ENCODE results near the gene PLCH1.

Gene PLCH1

DNA sequence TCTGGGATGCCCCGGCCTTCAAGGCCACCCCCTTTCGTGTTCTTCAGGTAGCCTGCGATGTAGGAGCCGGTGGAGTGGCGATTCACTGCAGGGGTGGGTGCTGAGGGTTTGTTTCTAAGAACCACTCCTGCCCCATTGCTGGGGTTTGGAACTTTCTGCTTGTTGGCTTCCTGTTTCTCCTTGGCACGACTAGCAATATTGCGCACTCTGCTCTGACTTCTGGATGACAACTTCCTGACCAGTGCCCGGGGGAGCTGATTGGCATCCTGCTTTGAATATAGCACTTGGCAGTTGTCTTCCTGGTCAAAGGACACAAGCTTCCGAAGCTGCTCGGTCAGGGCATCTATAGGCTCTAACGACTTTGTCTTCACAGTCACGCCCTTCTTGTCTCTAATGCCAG lies 263.8 kb downstream of the PLCH1 start:
- no peak for TF ChIP-seq POLR2A (IDR thresholded peaks at IDR 0.05; ENCODE audit: low read depth, low read length)
- FAIRE-seq (no peak), DNase-seq (ENCODE audit: insufficient read length, low spot score) (no peak)

DNA sequence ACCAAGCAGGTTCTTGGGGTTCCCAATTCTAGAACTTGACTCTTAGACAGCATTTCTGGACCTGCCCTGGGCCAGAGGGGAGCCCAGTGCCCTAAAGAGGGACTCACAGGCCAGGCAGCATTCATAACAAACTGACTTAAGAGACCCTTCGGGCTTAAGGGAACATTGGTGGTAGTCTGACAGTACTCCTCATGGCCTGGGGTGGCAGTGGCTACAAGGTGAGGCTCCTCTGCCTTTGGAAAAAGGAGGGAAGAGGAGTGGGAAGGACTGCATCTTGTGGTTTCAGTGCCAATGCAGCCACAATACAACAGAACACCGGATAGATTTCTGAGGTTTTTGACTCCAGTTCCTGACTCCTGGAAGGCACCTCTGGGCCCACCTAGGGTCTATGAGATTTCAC lies 279.2 kb downstream of the PLCH1 start:
- TF ChIP-seq POLR2A (IDR thresholded peaks at IDR 0.05; ENCODE audit: low read depth, low read length): no peak
- no peak for FAIRE-seq
- no peak for DNase-seq (ENCODE audit: insufficient read length, low spot score)

DNA sequence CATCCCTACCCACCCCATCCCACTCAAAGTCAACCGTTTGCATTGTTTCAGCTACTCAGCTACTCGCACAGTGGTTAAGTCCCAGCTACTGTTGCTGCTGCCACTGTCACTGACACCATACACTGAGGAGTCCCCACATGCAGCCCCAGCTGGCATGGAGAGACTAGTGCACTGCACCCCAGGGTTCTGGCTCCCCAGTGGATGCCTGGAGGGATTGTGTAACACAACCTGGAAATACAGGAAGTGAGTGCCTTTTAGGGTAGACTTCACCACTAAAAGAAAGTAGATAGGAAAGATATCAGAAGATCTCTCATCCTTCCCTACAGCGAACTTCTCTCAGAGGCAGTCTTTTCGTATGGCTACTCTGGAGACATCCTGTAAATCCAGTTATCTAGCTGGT lies 282.2 kb downstream of the PLCH1 start:
- no peak for DNase-seq (ENCODE audit: insufficient read length, low spot score)
- no peak for FAIRE-seq
- TF ChIP-seq POLR2A (IDR thresholded peaks at IDR 0.05; ENCODE audit: low read depth, low read length): no peak

DNA sequence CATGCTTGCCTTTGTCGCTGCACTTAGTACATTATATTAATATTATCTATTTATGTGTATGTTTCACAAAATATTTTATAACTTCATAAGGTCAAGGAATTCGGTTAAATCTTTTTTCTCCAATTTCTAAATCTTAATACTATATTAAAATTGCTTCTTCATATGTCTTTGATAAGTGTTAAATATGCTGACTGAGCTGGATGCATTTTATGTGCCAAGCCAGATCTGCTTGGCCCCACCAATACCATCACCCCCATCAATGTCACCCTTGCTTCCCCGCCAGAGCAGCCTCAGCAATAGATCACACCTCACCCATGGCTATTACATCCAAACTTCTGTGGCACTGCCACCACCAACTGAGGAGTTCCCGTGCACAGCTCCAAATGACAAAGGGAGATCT lies 287.3 kb downstream of the PLCH1 start:
- DNase-seq (ENCODE audit: insufficient read length, low spot score): no peak
- no peak for FAIRE-seq
- no peak for TF ChIP-seq POLR2A (IDR thresholded peaks at IDR 0.05; ENCODE audit: low read depth, low read length)

GRCh38 chr3:155455765-155456164 lies 289.1 kb downstream of the PLCH1 start:
- DNase-seq (ENCODE audit: insufficient read length, low spot score): no peak
- no peak for FAIRE-seq
- TF ChIP-seq POLR2A (IDR thresholded peaks at IDR 0.05; ENCODE audit: low read depth, low read length): no peak

- DNase-seq (ENCODE audit: insufficient read length, low spot score) (no peak), FAIRE-seq (no peak)
- TF ChIP-seq POLR2A (IDR thresholded peaks at IDR 0.05; ENCODE audit: low read depth, low read length): no peak
Observed at GRCh38 chr3:155453512-155453911, 291.4 kb downstream of the PLCH1 start.

- FAIRE-seq (no peak), DNase-seq (ENCODE audit: insufficient read length, low spot score) (no peak)
- TF ChIP-seq POLR2A (IDR thresholded peaks at IDR 0.05; ENCODE audit: low read depth, low read length): no peak
Observed at GRCh38 chr3:155449613-155450267, 295.1 kb downstream of the PLCH1 start.

DNA sequence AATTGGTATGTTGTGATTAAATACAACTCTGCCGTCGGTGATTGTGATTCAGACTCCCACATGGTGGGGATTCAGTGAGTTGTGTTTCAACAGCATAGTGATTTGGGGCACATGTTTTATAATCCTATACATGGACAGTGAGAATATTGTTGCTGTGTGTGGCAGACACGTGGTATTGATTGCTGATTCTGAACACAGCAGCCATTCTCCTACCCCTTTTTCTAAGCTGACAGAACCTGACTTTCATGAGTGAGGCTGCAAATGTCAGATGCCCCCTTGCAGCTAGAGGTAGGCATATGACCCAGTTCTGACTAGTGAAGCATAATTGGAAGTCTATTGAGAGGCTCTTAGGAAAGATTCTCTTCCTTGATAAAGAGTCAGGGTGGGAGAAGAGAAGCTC lies 296.3 kb downstream of the PLCH1 start:
- no peak for TF ChIP-seq POLR2A (IDR thresholded peaks at IDR 0.05; ENCODE audit: low read depth, low read length)
- no peak for FAIRE-seq
- no peak for DNase-seq (ENCODE audit: insufficient read length, low spot score)

DNA sequence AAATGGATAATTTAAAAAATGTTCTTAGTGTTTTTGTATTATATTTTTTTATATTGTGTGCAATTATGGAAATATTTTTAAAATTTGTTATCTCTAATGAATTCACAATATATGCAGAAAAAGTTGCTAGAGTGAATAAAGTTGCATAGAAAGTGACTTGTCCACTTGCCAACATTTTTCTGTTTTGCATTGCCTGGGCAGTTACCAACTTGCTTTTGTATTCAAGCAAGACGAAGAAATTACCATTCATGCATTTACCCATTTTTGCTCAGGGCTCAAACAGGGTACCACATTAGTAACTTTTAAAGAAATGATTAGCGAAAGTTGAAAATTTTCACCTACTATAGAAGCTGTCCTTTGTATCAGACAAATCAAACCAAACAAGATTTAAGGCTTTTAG lies 298.5 kb downstream of the PLCH1 start:
- DNase-seq (ENCODE audit: insufficient read length, low spot score): no peak
- FAIRE-seq: no peak

DNA sequence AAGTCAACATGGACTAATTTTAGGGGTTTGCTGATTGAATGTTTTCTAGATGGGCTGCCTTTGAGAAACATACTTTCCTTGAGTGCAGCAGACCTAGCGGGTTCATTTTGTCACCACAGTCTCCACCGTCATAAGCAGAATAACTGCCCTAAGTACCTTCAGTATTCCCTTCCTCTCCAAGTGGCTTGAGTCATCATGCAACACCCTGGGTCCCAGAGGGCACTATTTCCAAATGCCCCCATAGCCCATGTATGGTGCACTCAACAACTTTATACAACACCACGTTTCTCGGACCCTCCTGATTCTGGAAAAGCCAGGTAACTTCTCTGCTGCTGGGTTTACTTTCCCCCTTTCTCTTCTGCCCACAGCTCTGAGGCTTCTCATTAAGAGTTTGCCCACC lies 300.1 kb downstream of the PLCH1 start:
- no peak for DNase-seq (ENCODE audit: insufficient read length, low spot score)
- no peak for FAIRE-seq
- TF ChIP-seq POLR2A (IDR thresholded peaks at IDR 0.05; ENCODE audit: low read depth, low read length): no peak

More for the DNA sequence above, 298.5 kb downstream of the PLCH1 start:
- no peak for TF ChIP-seq POLR2A (IDR thresholded peaks at IDR 0.05; ENCODE audit: low read depth, low read length)

DNA sequence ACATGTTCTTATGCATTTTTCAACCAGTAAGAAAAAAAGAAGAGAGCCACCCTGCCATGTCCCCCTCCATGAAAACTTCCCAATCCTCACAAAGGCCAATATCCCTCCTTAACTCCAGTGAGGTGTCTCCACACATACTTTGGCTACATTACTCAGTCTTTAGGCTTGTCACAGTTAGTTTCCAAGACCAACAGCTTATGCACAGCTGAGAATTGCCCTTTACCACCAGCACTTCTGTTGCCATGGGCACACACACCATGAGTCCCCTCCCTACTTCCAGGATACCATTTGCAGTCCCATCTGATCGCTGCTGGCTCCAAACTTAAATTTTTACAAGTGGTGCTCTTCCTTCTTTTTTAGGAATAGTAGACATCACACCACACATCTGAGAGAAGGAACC lies 301.1 kb downstream of the PLCH1 start:
- TF ChIP-seq POLR2A (IDR thresholded peaks at IDR 0.05; ENCODE audit: low read depth, low read length): no peak
- no peak for FAIRE-seq
- DNase-seq (ENCODE audit: insufficient read length, low spot score): no peak

DNA sequence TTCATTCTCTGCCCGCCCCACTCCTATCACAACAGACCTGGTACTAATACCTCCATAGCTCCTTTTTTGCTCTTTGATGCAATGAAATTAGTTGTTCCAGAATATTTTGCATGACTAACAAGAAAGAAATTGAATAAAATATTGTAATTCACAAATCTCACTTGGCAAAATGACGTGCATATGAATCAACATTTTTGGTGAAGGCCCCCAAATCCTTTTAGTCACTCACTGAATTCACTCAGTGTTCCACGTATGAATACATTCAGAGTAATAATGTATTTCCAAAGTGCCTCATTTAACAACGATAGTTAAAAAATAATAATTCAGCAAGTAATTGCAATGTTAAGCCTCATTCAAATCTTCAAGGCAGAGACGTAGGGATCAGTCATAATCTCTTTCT lies 302.8 kb downstream of the PLCH1 start:
- DNase-seq (ENCODE audit: insufficient read length, low spot score): no peak
- no peak for FAIRE-seq
- TF ChIP-seq POLR2A (IDR thresholded peaks at IDR 0.05; ENCODE audit: low read depth, low read length): no peak

DNA sequence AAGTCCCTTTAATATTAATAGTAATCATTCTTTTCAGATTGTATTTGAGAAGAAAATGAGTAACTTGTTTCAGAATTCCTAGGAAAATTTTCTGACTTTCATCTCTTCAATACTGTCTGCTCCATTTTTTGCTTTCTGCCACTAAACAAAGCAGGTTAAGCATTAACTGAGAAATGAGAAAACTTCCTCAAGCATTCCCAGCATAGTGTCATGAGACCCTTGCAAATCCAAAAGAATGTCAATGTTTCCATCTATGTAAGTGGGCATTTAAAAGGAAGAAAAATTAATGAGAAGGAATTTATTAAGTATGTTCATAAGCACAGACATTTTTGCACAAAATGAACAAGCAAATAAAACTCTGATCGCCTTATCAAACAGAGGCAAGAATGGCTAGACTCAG lies 303.4 kb downstream of the PLCH1 start:
- FAIRE-seq: no peak
- no peak for DNase-seq (ENCODE audit: insufficient read length, low spot score)
- no peak for TF ChIP-seq POLR2A (IDR thresholded peaks at IDR 0.05; ENCODE audit: low read depth, low read length)

DNA sequence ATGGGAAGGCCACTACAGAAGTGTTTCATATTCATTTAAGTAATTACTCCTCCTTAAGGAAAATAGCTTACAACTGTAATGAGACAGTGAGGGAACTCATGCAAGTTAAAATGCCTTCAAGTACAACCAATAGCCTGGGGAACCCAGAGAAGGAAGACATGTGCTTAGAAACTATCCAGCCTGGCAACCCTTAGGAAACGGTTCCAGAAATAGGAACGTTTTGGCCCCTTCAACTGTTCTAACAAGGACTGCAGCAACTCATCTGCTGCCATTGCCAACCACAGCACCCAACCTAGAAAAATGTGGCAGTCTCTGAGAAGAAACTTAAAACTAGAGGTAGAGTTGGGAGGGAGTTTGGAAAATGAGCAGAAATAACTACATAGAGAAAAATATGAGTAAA lies 303.8 kb downstream of the PLCH1 start:
- DNase-seq (ENCODE audit: insufficient read length, low spot score) (no peak), FAIRE-seq (no peak)
- TF ChIP-seq POLR2A (IDR thresholded peaks at IDR 0.05; ENCODE audit: low read depth, low read length): no peak

DNA sequence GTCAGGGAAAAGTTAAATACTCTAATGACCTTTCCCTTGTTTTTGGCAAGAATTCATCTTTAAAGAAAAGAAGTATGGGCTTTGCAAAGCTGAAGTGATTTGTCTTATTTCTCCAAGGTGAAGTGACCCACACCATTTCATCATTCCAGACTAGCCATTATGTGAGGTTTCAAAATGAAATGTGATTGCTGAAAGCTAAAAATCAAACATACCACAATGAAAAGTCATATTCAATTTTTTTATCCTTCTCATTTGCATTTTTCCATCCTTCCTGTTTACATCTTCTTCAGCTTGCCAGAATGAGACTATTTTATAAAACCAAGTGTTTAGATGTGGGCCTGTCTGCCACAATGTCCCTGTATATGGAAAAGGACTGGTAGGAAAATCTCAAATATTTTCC lies 309.1 kb downstream of the PLCH1 start:
- TF ChIP-seq POLR2A (IDR thresholded peaks at IDR 0.05; ENCODE audit: low read depth, low read length): no peak
- no peak for DNase-seq (ENCODE audit: insufficient read length, low spot score)
- no peak for FAIRE-seq

All from H54 (cell line).